ENCODE results near the gene SMIM1. TPM values are rescaled to one million over a fixed set of nuclear protein-coding genes. Genes with fewer than 3 reads are reported as not detected.

SMIM1 gene
- total and polyA plus RNA-seq, 9 of the 15 experiments (the other 6 are each of a cell fraction or from before 2014, with no cell fraction given): 2.3 to 125 (median 24.3) TPM

DNA sequence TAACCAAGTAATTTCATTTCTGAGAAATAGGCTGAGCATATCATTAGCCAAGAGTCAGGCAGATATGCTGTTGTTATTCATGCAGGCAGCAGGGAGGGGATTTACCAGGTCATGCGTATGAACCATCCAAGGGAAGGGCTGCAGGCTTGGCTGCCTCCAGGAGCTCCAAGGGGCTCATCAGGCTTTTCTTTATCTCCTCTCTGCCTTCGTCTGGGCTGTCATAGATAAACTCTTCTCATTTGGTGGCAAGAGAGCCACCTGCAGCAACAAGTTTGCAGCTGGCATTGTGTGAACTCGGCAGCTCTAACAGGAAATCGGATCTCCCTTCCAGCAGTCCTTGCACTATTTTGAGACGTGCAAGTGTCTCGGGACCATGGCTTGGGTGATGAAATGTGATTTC lies 12.8 kb upstream of the SMIM1 start (continued):
- TF ChIP-seq, protein P1, sequence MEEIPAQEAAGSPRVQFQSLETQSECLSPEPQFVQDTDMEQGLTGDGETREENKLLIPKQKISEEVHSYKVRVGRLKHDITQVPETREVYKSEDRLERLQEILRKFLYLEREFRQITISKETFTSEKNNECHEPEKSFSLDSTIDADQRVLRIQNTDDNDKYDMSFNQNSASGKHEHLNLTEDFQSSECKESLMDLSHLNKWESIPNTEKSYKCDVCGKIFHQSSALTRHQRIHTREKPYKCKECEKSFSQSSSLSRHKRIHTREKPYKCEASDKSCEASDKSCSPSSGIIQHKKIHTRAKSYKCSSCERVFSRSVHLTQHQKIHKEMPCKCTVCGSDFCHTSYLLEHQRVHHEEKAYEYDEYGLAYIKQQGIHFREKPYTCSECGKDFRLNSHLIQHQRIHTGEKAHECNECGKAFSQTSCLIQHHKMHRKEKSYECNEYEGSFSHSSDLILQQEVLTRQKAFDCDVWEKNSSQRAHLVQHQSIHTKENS (CRISPR knock-in tag; IDR thresholded peaks at IDR 0.05): no peak
- TF ChIP-seq SMAD3 (CRISPR knock-in tag; conservative IDR thresholded peaks at IDR 0.05) (no peak), ZNF311 (CRISPR knock-in tag; IDR thresholded peaks at IDR 0.05) (no peak), SNRNP70 (optimal IDR thresholded peaks at IDR 0.05; ENCODE audit: low read depth, low read length) (no peak)

GRCh38 chr1:3761296-3762010 lies 11.1 kb upstream of the SMIM1 start:
- no peak for FAIRE-seq
- Histone ChIP-seq H3K4me3 (no peak overlapping the region), H3K27ac (ENCODE audit: extremely low read depth, low read depth, low read length) (no peak overlapping the region), H3K9ac (ENCODE audit: insufficient read depth in 1 of 2, low read depth in 2 of 2, low read length in 2 of 2) (peak overlapping the region in 1 of 2 experiments; percentile 49; a peak in 1 of 4 replicates), H3K4me1 (replicated peaks in 1 of 2; ENCODE audit: control insufficient read depth in 2 of 2, insufficient read depth in 2 of 2, low read length in 2 of 2) (peaks cover 12 to 43% of the 10 kb centered on the region in 2 experiments; a peak in 4 of 5 replicates), H2AFZ (ENCODE audit: low read depth, low read length) (no peak overlapping the region), H3K36me3 (ENCODE audit: control insufficient read depth, insufficient read depth, low read length) (no peaks in the 10 kb centered on the region), H3K4me2 (ENCODE audit: insufficient read depth, low read length) (no peak overlapping the region), H3K79me2 (ENCODE audit: control insufficient read depth, insufficient read depth, low read length) (no peaks in the 10 kb centered on the region), H3K27me3 (ENCODE audit: control insufficient read depth in 2 of 2, insufficient read depth in 2 of 2, low read length in 2 of 2) (peaks cover 0 to 33% of the 10 kb centered on the region in 2 experiments; a peak in 3 of 5 replicates), H3K9me1 (ENCODE audit: control insufficient read depth, insufficient read depth, low read length) (no peaks in the 10 kb centered on the region), H4K20me1 (replicated peaks; ENCODE audit: control insufficient read depth, insufficient read depth, low read length) (no peaks in the 10 kb centered on the region), H3K9me3 (replicated peaks; ENCODE audit: control insufficient read depth, insufficient read depth, low read depth, low read length) (no peaks in the 10 kb centered on the region)
- BruUV-seq (replicated peaks): no TSS peak
- ChIA-PET CTCF (ENCODE audit: low intra/inter-chr PET ratio) (no interaction called here), POLR2A (interaction anchor here (0.6 to 3.7 kb wide), 5 partner anchors 8 to 1200 kb away, joined by 3 to 14 read pairs (median 6); partner anchors contain the start of gene CCDC27)
- no peak for ATAC-seq
- intact Hi-C loops (cut with micrococcal nuclease): no loop called here
- no peak for DNase-seq (ENCODE audit: extremely low read depth in 1 of 4, low spot score in 3 of 4)
- 31% methylated on average over 17 of the region's 17 CpGs for WGBS (ENCODE audit: insufficient coverage, low coverage, missing lambda C conversion rate)
- in situ Hi-C loops (cut with MboI): no loop called here
- TF ChIP-seq ZNF584 (CRISPR knock-in tag; IDR thresholded peaks at IDR 0.05; ENCODE audit: low read depth) (no peak), ZNF780A (CRISPR knock-in tag; IDR thresholded peaks at IDR 0.05) (no peak), FOS (IDR thresholded peaks at IDR 0.05; ENCODE audit: extremely low read depth, insufficient read length) (no peak), CEBPG (CRISPR knock-in tag; IDR thresholded peaks at IDR 0.05) (peak; percentile 41; the same call in 1 of the 2 replicates), CEBPG (tag; conservative IDR thresholded peaks at IDR 0.05 in 1 of 2, IDR thresholded peaks at IDR 0.05 in 1 of 2) (no peak)
- TF ChIP-seq, protein P2, sequence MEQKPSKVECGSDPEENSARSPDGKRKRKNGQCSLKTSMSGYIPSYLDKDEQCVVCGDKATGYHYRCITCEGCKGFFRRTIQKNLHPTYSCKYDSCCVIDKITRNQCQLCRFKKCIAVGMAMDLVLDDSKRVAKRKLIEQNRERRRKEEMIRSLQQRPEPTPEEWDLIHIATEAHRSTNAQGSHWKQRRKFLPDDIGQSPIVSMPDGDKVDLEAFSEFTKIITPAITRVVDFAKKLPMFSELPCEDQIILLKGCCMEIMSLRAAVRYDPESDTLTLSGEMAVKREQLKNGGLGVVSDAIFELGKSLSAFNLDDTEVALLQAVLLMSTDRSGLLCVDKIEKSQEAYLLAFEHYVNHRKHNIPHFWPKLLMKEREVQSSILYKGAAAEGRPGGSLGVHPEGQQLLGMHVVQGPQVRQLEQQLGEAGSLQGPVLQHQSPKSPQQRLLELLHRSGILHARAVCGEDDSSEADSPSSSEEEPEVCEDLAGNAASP (IDR thresholded peaks at IDR 0.05): no peak
- TF ChIP-seq, protein P3, sequence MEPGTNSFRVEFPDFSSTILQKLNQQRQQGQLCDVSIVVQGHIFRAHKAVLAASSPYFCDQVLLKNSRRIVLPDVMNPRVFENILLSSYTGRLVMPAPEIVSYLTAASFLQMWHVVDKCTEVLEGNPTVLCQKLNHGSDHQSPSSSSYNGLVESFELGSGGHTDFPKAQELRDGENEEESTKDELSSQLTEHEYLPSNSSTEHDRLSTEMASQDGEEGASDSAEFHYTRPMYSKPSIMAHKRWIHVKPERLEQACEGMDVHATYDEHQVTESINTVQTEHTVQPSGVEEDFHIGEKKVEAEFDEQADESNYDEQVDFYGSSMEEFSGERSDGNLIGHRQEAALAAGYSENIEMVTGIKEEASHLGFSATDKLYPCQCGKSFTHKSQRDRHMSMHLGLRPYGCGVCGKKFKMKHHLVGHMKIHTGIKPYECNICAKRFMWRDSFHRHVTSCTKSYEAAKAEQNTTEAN (CRISPR knock-in tag; IDR thresholded peaks at IDR 0.05): no peak
- TF ChIP-seq, protein P4, sequence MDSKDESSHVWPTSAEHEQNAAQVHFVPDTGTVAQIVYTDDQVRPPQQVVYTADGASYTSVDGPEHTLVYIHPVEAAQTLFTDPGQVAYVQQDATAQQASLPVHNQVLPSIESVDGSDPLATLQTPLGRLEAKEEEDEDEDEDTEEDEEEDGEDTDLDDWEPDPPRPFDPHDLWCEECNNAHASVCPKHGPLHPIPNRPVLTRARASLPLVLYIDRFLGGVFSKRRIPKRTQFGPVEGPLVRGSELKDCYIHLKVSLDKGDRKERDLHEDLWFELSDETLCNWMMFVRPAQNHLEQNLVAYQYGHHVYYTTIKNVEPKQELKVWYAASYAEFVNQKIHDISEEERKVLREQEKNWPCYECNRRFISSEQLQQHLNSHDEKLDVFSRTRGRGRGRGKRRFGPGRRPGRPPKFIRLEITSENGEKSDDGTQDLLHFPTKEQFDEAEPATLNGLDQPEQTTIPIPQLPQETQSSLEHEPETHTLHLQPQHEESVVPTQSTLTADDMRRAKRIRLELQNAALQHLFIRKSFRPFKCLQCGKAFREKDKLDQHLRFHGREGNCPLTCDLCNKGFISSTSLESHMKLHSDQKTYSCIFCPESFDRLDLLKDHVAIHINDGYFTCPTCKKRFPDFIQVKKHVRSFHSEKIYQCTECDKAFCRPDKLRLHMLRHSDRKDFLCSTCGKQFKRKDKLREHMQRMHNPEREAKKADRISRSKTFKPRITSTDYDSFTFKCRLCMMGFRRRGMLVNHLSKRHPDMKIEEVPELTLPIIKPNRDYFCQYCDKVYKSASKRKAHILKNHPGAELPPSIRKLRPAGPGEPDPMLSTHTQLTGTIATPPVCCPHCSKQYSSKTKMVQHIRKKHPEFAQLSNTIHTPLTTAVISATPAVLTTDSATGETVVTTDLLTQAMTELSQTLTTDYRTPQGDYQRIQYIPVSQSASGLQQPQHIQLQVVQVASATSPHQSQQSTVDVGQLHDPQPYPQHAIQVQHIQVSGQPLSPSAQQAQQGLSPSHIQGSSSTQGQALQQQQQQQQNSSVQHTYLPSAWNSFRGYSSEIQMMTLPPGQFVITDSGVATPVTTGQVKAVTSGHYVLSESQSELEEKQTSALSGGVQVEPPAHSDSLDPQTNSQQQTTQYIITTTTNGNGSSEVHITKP (IDR thresholded peaks at IDR 0.05; ENCODE audit: partially characterized antibody): no peak
